ENCODE data around the gene NNMT. TPM values are rescaled to one million over a fixed set of nuclear protein-coding genes. Genes with fewer than 3 reads are reported as not detected.

NNMT gene
- total RNA-seq, 1 experiment from 2014 or later = not detected

- Histone ChIP-seq H3K4me1 (ENCODE audit: control insufficient read depth in 1 of 2, insufficient read depth in 2 of 2, low read length in 2 of 2) (no peaks in the 10 kb centered on the region), H3K79me2 (ENCODE audit: insufficient read depth, low read length) (no peaks in the 10 kb centered on the region), H2AFZ (ENCODE audit: low read depth, low read length, poor library complexity, severe bottlenecking) (no peak overlapping the region), H3K4me2 (ENCODE audit: low read length) (no peak overlapping the region), H3K9ac (ENCODE audit: low read length) (no peak overlapping the region), H4K20me1 (ENCODE audit: insufficient read depth) (no peaks in the 10 kb centered on the region), H3K9me2 (ENCODE audit: insufficient read depth) (no peaks in the 10 kb centered on the region), H3K4me3 (replicated peaks in 1 of 2; ENCODE audit: low read depth in 1 of 2, low read length in 2 of 2) (no peak overlapping the region), H3K9me3 (ENCODE audit: control insufficient read depth in 1 of 2, insufficient read depth in 1 of 2, low read depth in 1 of 2, low read length in 2 of 2) (no peaks in the 10 kb centered on the region), H3K27me3 (ENCODE audit: insufficient read depth, low read length) (peaks cover 22% of the 10 kb centered on the region; the same call in 1 of the 2 replicates), H3K27ac (ENCODE audit: low read depth, low read length) (no peak overlapping the region), H3K36me3 (ENCODE audit: control insufficient read depth in 1 of 2, insufficient read depth in 2 of 2, low read length in 2 of 2) (no peaks in the 10 kb centered on the region)
- POLR2A ChIA-PET = no interaction called here
- RAD21 ChIA-PET (ENCODE audit: low non-redundant PET in 1 of 2, low total read pairs in 2 of 2, uncharacterized antibody in 2 of 2, unreplicated experiment in 2 of 2) = interaction anchor here (1.7 to 3.1 kb wide), 3 partner anchors 266 to 364 kb away, joined by 5 to 10 read pairs (median 8); no protein-coding TSS in a partner anchor
- BruUV-seq (replicated peaks) = no TSS peak
- ATAC-seq (no peak), DNase-seq (ENCODE audit: low read depth, low spot score) (no peak)
- intact Hi-C loops (cut with micrococcal nuclease) = loop anchor here (2.0 to 5.0 kb wide), 4 partner anchors 78 to 1973 kb away; no protein-coding TSS in a partner anchor
- CTCF ChIA-PET = interaction anchor here (1.0 to 6.6 kb wide), 6 partner anchors 82 to 530 kb away, joined by 3 to 74 read pairs (median 24); no protein-coding TSS in a partner anchor
- TF ChIP-seq REST (IDR thresholded peaks at IDR 0.05; ENCODE audit: low read depth) (no peak), ELF1 (IDR thresholded peaks at IDR 0.05; ENCODE audit: borderline replicate concordance, low read depth) (no peak), POLR2A (IDR thresholded peaks at IDR 0.05; ENCODE audit: borderline replicate concordance, extremely low read depth, insufficient read depth, insufficient read length) (no peak), EGR1 (IDR thresholded peaks at IDR 0.05; ENCODE audit: low read depth) (no peak), YY1 (IDR thresholded peaks at IDR 0.05; ENCODE audit: extremely low read depth, insufficient replicate concordance, low read depth, low read length) (no peak), EZH2 (IDR thresholded peaks at IDR 0.05) (no peak), TCF7L2 (IDR thresholded peaks at IDR 0.05; ENCODE audit: borderline replicate concordance, extremely low read depth, insufficient read depth, insufficient read length) (no peak), SIN3A (IDR thresholded peaks at IDR 0.05; ENCODE audit: low read depth) (no peak), SRF (IDR thresholded peaks at IDR 0.05; ENCODE audit: low read depth) (no peak), ZBTB33 (IDR thresholded peaks at IDR 0.05; ENCODE audit: extremely low read depth, insufficient replicate concordance, low read length) (no peak), MAX (IDR thresholded peaks at IDR 0.05) (no peak), ZFX (IDR thresholded peaks at IDR 0.05) (no peak), CBX3 (IDR thresholded peaks at IDR 0.05; ENCODE audit: low read depth) (no peak)
Observed at GRCh38 chr11:114260077-114260476, 36.1 kb upstream of the NNMT start.

Measured in HCT116 (cell line).